ENCODE data around the gene RPS6KC1. TPM values are rescaled to one million over a fixed set of nuclear protein-coding genes. Genes with fewer than 3 reads are reported as not detected.
"Not testable (repeated sequence)": the region's sequence is repeated elsewhere in the genome, so short reads cannot be mapped to it uniquely, and the experiment has no call there.

The RPS6KC1 gene
- total RNA-seq, 1 donor from 2014 or later = 16.8 TPM

- intact Hi-C loops (cut with micrococcal nuclease) = no loop called here
Observed at GRCh38 chr1:213268221-213268620, 217.2 kb downstream of the RPS6KC1 start.

GRCh38 chr1:213269829-213270228 lies 218.8 kb downstream of the RPS6KC1 start:
- intact Hi-C loops (cut with micrococcal nuclease) = no loop called here

GRCh38 chr1:213273546-213273945 lies 222.5 kb downstream of the RPS6KC1 start:
- intact Hi-C loops (cut with micrococcal nuclease) = no loop called here

GRCh38 chr1:213274140-213274539 lies 223.1 kb downstream of the RPS6KC1 start:
- intact Hi-C loops (cut with micrococcal nuclease) = no loop called here

GRCh38 chr1:213275293-213275692 lies 224.3 kb downstream of the RPS6KC1 start:
- intact Hi-C loops (cut with micrococcal nuclease) = no loop called here

- intact Hi-C loops (cut with micrococcal nuclease) = no loop called here
Observed at GRCh38 chr1:213276236-213276635, 225.2 kb downstream of the RPS6KC1 start.

- intact Hi-C loops (cut with micrococcal nuclease) = no loop called here
Observed at GRCh38 chr1:213277036-213277435, 226.0 kb downstream of the RPS6KC1 start.

- intact Hi-C loops (cut with micrococcal nuclease) = no loop called here
Observed at GRCh38 chr1:213279410-213279809, 228.4 kb downstream of the RPS6KC1 start.

GRCh38 chr1:213281640-213282301 lies 230.7 kb downstream of the RPS6KC1 start:
- intact Hi-C loops (cut with micrococcal nuclease) = no loop called here

- intact Hi-C loops (cut with micrococcal nuclease) = no loop called here
Observed at GRCh38 chr1:213284626-213285025, 233.6 kb downstream of the RPS6KC1 start.

- intact Hi-C loops (cut with micrococcal nuclease) = no loop called here
Observed at GRCh38 chr1:213286235-213286634, 235.2 kb downstream of the RPS6KC1 start.

- intact Hi-C loops (cut with micrococcal nuclease) = no loop called here
Observed at GRCh38 chr1:213287987-213288386, 236.9 kb downstream of the RPS6KC1 start.

- intact Hi-C loops (cut with micrococcal nuclease) = no loop called here
Observed at GRCh38 chr1:213291526-213291925, 240.5 kb downstream of the RPS6KC1 start.

- intact Hi-C loops (cut with micrococcal nuclease) = no loop called here
Observed at GRCh38 chr1:213292614-213293013, 241.6 kb downstream of the RPS6KC1 start.

GRCh38 chr1:213295860-213296259 lies 244.8 kb downstream of the RPS6KC1 start:
- intact Hi-C loops (cut with micrococcal nuclease) = no loop called here

- intact Hi-C loops (cut with micrococcal nuclease) = no loop called here
Observed at GRCh38 chr1:213296558-213296957, 245.5 kb downstream of the RPS6KC1 start.

- intact Hi-C loops (cut with micrococcal nuclease) = no loop called here
Observed at GRCh38 chr1:213297021-213297420, 246.0 kb downstream of the RPS6KC1 start.

- intact Hi-C loops (cut with micrococcal nuclease) = no loop called here
Observed at GRCh38 chr1:213300433-213300832, 249.4 kb downstream of the RPS6KC1 start.

GRCh38 chr1:213301524-213301923 lies 250.5 kb downstream of the RPS6KC1 start:
- intact Hi-C loops (cut with micrococcal nuclease) = not testable (repeated sequence)

GRCh38 chr1:213303286-213303685 lies 252.2 kb downstream of the RPS6KC1 start:
- intact Hi-C loops (cut with micrococcal nuclease) = no loop called here

- intact Hi-C loops (cut with micrococcal nuclease) = no loop called here
Observed at GRCh38 chr1:213315571-213315970, 264.5 kb downstream of the RPS6KC1 start.

GRCh38 chr1:213318458-213318857 lies 267.4 kb downstream of the RPS6KC1 start:
- intact Hi-C loops (cut with micrococcal nuclease) = not testable (repeated sequence)

- intact Hi-C loops (cut with micrococcal nuclease) = no loop called here
Observed at GRCh38 chr1:213320191-213320870, 269.3 kb downstream of the RPS6KC1 start.

Data from T-helper 1 cell treated with Interleukin-12 subunit alpha and Interleukin-12 subunit beta and Interleukin-4 antibody, amounts not matched to agents 30 ng/mL and 1 ng/mL, for 36 hours (primary cell).